VCaP (cell line): ENCODE results near the gene CCDC116.
"Not testable (repeated sequence)": the region's sequence is repeated elsewhere in the genome, so short reads cannot be mapped to it uniquely, and the experiment has no call there.

Source experiments
- H3K27ac ChIP-seq: fragments of 450-650 bp; 2 replicates; pipeline ENCODE4 v1.5.1; 2017
- CTCF ChIP-seq: fragments of 450-650 bp; conservative IDR thresholded peaks from 2 replicates; pipeline ENCODE4 v1.5.1; 2017; ENCODE audit warnings: mild to moderate bottlenecking, moderate library complexity

CCDC116 gene

GRCh38 chr22:21613553-21614233, 18.9 kb upstream of the CCDC116 start:
- peak overlapping the region; percentile 53; the same call in 1 of the 2 replicates for H3K27ac ChIP-seq
- no peak for TF ChIP-seq CTCF

GRCh38 chr22:21615731-21616130, 16.8 kb upstream of the CCDC116 start:
- peak overlapping the region; percentile 53 for H3K27ac ChIP-seq
- no peak for TF ChIP-seq CTCF

- H3K27ac ChIP-seq, result not testable (repeated sequence)
Measured at GRCh38 chr22:21617337-21617736, 15.2 kb upstream of the CCDC116 start.

- 0 out of 2 replicates have a peak overlapping the region, but pooled peaks have one; percentile 15 for H3K27ac ChIP-seq
Measured at GRCh38 chr22:21621025-21621424, 11.5 kb upstream of the CCDC116 start.

GRCh38 chr22:21622011-21622918, 10.3 kb upstream of the CCDC116 start:
- TF ChIP-seq CTCF, result no peak
- peak overlapping the region; percentile 57 for H3K27ac ChIP-seq

More at GRCh38 chr22:21621025-21621424, 11.5 kb upstream of the CCDC116 start:
- TF ChIP-seq CTCF, result no peak

- TF ChIP-seq CTCF, result no peak
- peak overlapping the region; percentile 57 for H3K27ac ChIP-seq
Measured at GRCh38 chr22:21622919-21623647, 9.5 kb upstream of the CCDC116 start.

GRCh38 chr22:21623648-21623970, 9.0 kb upstream of the CCDC116 start:
- TF ChIP-seq CTCF, result no peak
- H3K27ac ChIP-seq, result peak overlapping the region; percentile 57
